H1 (cell line): ENCODE measurements around the gene MLPH. TPM values are rescaled to one million over a fixed set of nuclear protein-coding genes. Genes with fewer than 3 reads are reported as not detected.

Experiments
- CTCF ChIA-PET: fragments of 300-600 bp; sonication (Branson Sonifier 250); formaldehyde crosslinking; loops from one replicate; lab custom pipeline; 2021; ENCODE audit not compliant: partially characterized antibody; lab: Charles Lee
- POLR2A ChIA-PET: fragments of 300-600 bp; sonication (Branson Sonifier 250); formaldehyde crosslinking; loops from one replicate; lab custom pipeline; 2021; ENCODE audit warnings: inconsistent platforms; ENCODE audit not compliant: partially characterized antibody; lab: Charles Lee
- DNase-seq, 2 experiments: peaks; one replicate each; pipeline versions ENCODE4 v3.0.0 to v3.0.0-alpha.2; 2010 to 2022; ENCODE audit warnings: low spot score in 2 of 2, low read depth in 1 of 2, mixed read lengths in 1 of 2
- FAIRE-seq: peaks from 2 replicates; lab custom pipeline; 2011; peaks lifted over from hg19 to GRCh38; lab: Jason Lieb, UNC
- H2AFZ ChIP-seq: 2 replicates; pipeline ENCODE4 v1.8.1; 2012; ENCODE audit warnings: low read length, inconsistent platforms
- H2AK5ac ChIP-seq: 2 replicates; pipeline ENCODE4 v1.6.1; 2013; ENCODE audit warnings: low read depth, low read length
- H2BK120ac ChIP-seq: replicated peaks from 2 replicates; pipeline ENCODE3; 2013; ENCODE audit warnings: low read depth, low read length, inconsistent platforms
- H2BK12ac ChIP-seq: 2 replicates; pipeline ENCODE4 v1.6.1; 2013; ENCODE audit warnings: low read depth, low read length
- H2BK15ac ChIP-seq: 2 replicates; pipeline ENCODE4 v1.6.1; 2013; ENCODE audit warnings: low read length
- H2BK20ac ChIP-seq: 2 replicates; pipeline ENCODE4 v1.6.1; 2013; ENCODE audit warnings: low read length
- H2BK5ac ChIP-seq: 2 replicates; pipeline ENCODE4 v1.6.1; 2013; ENCODE audit warnings: low read depth, low read length
- H3K14ac ChIP-seq: 2 replicates; pipeline ENCODE4 v1.6.1; 2013; ENCODE audit warnings: inconsistent platforms; ENCODE audit not compliant: insufficient read length
- H3K18ac ChIP-seq: 2 replicates; pipeline ENCODE4 v1.6.1; 2013; ENCODE audit warnings: low read length; ENCODE audit errors: extremely low read depth
- H3K23ac ChIP-seq: 2 replicates; pipeline ENCODE4 v1.6.1; 2013; ENCODE audit warnings: inconsistent platforms; ENCODE audit not compliant: insufficient read length
- H3K23me2 ChIP-seq: 2 replicates; pipeline ENCODE4 v1.6.1; 2013; ENCODE audit warnings: low read depth, low read length
- H3K27ac ChIP-seq: 2 replicates; pipeline ENCODE4 v1.6.1; 2011; ENCODE audit warnings: low read depth, low read length, inconsistent platforms
- H3K27me3 ChIP-seq, 4 experiments: replicated peaks in 1 of 4; 1 replicate in 1 of 4; 2 replicates in 3 of 4; pipeline versions ENCODE4 v1.6.1 to v1.8.1; 2011 to 2013; ENCODE audit warnings: low read length in 3 of 4, mild to moderate bottlenecking in 3 of 4, inconsistent platforms in 2 of 4, mixed read lengths in 2 of 4, moderate library complexity in 1 of 4; ENCODE audit not compliant: control insufficient read depth in 3 of 4, insufficient read depth in 3 of 4; ENCODE audit errors: extremely low read depth in 1 of 4
- H3K36me3 ChIP-seq, 4 experiments: 2 replicates each; pipeline versions ENCODE4 v1.6.1 to v1.8.1; 2011 to 2013; ENCODE audit warnings: mild to moderate bottlenecking in 4 of 4, low read length in 3 of 4, moderate library complexity in 2 of 4, control low read depth in 1 of 4, inconsistent platforms in 1 of 4; ENCODE audit not compliant: insufficient read depth in 4 of 4, control insufficient read depth in 2 of 4
- H3K4ac ChIP-seq: replicated peaks from 2 replicates; pipeline ENCODE3; 2013; ENCODE audit warnings: low read length, low read depth, mixed read lengths, inconsistent platforms; ENCODE audit not compliant: insufficient read length
- H3K4me1 ChIP-seq, 4 experiments: replicated peaks in 1 of 4; 1 replicate in 1 of 4; 2 replicates in 3 of 4; pipeline versions ENCODE4 v1.6.1 to v1.8.1; 2011 to 2013; ENCODE audit warnings: low read length in 3 of 4, inconsistent platforms in 2 of 4, mixed read lengths in 1 of 4; ENCODE audit not compliant: insufficient read depth in 4 of 4, control insufficient read depth in 3 of 4
- H3K4me2 ChIP-seq, 2 experiments: 2 replicates each; pipeline versions ENCODE4 v1.6.1 to v1.8.1; 2011 to 2013; ENCODE audit warnings: low read depth in 2 of 2, low read length in 2 of 2, control low read depth in 1 of 2, inconsistent platforms in 1 of 2, mild to moderate bottlenecking in 1 of 2; ENCODE audit not compliant: insufficient read depth in 1 of 2
- H3K4me3 ChIP-seq, 4 experiments: fragments of 200-600, 300-600 bp in 1 of 4; sonication (generic), shearing (Covaris generic), sonication (Bioruptor Twin) in 1 of 4; 2 replicates each; pipeline versions ENCODE4 v1.5.1 to v1.8.1; 2011 to 2016; ENCODE audit warnings: low read length in 4 of 4, low read depth in 3 of 4, control low read depth in 2 of 4, inconsistent platforms in 2 of 4, mild to moderate bottlenecking in 2 of 4, mixed read lengths in 1 of 4, moderate library complexity in 1 of 4; ENCODE audit not compliant: insufficient read depth in 2 of 4; ENCODE audit errors: extremely low read depth in 1 of 4
- H3K56ac ChIP-seq: replicated peaks from 2 replicates; pipeline ENCODE3; 2013; ENCODE audit warnings: low read depth, mild to moderate bottlenecking, mixed read lengths, low read length, inconsistent platforms; ENCODE audit not compliant: insufficient read length
- H3K79me1 ChIP-seq: 2 replicates; pipeline ENCODE4 v1.6.1; 2013; ENCODE audit warnings: low read depth, low read length, control low read depth
- H3K79me2 ChIP-seq, 2 experiments: 2 replicates each; pipeline versions ENCODE4 v1.6.1 to v1.8.1; 2012 to 2013; ENCODE audit warnings: low read length in 2 of 2, mild to moderate bottlenecking in 2 of 2, inconsistent platforms in 1 of 2; ENCODE audit not compliant: insufficient read depth in 2 of 2, control insufficient read depth in 1 of 2
- H3K9ac ChIP-seq, 4 experiments: replicated peaks in 1 of 4; 1 replicate in 1 of 4; 2 replicates in 3 of 4; pipeline versions ENCODE4 v1.6.1 to v1.8.1; 2011 to 2013; ENCODE audit warnings: low read depth in 3 of 4, low read length in 3 of 4, control low read depth in 2 of 4, mild to moderate bottlenecking in 2 of 4, moderate library complexity in 2 of 4, inconsistent platforms in 1 of 4; ENCODE audit errors: extremely low read depth in 1 of 4
- H3K9me3 ChIP-seq, 2 experiments: 2 replicates each; pipeline versions ENCODE4 v1.6.1 to v1.8.1; 2012 to 2013; ENCODE audit warnings: mild to moderate bottlenecking in 2 of 2, moderate library complexity in 2 of 2, control low read depth in 1 of 2, inconsistent platforms in 1 of 2, low read depth in 1 of 2, low read length in 1 of 2, mixed read lengths in 1 of 2; ENCODE audit not compliant: insufficient read depth in 2 of 2
- H4K20me1 ChIP-seq, 2 experiments: replicated peaks in 1 of 2; 2 replicates each; pipeline versions ENCODE3 to v1.8.1; 2011 to 2013; ENCODE audit warnings: inconsistent platforms in 2 of 2, low read length in 2 of 2, mild to moderate bottlenecking in 1 of 2; ENCODE audit not compliant: insufficient read depth in 2 of 2, control insufficient read depth in 1 of 2
- H4K5ac ChIP-seq: 2 replicates; pipeline ENCODE4 v1.6.1; 2013; ENCODE audit warnings: low read length, low read depth, mixed read lengths, inconsistent platforms; ENCODE audit not compliant: insufficient read length
- H4K8ac ChIP-seq: 2 replicates; pipeline ENCODE4 v1.8.0; 2013; ENCODE audit warnings: mild to moderate bottlenecking, moderate library complexity, low read length, inconsistent platforms; ENCODE audit not compliant: insufficient read depth; ENCODE audit errors: extremely low read depth
- H4K91ac ChIP-seq: replicated peaks from 2 replicates; pipeline ENCODE3; 2013; ENCODE audit warnings: low read length, mixed read lengths, inconsistent platforms; ENCODE audit not compliant: insufficient read length
- ATF2 ChIP-seq: IDR thresholded peaks from 2 replicates; pipeline ENCODE4 v1.6.1; 2012; ENCODE audit warnings: low read length, inconsistent platforms
- BRCA1 ChIP-seq: IDR thresholded peaks from 2 replicates; pipeline ENCODE4 v1.6.1; 2012; ENCODE audit warnings: low read depth, low read length, improper control_type of control experiment
- KDM5A ChIP-seq: fragments of 200-600 bp; IDR thresholded peaks from 2 replicates; pipeline ENCODE4 v1.7.1; 2012; ENCODE audit warnings: mild to moderate bottlenecking, low read length, inconsistent platforms, mixed read lengths
- POU5F1 ChIP-seq: IDR thresholded peaks from 2 replicates; pipeline ENCODE4 v1.6.1; 2011; ENCODE audit warnings: low read depth, mild to moderate bottlenecking, low read length, moderate library complexity
- RBBP5 ChIP-seq: IDR thresholded peaks from 2 replicates; pipeline ENCODE4 v1.7.1; 2012; ENCODE audit warnings: low read depth, mild to moderate bottlenecking, inconsistent platforms, low read length, moderate library complexity, borderline replicate concordance
- WGBS, 2 experiments: shearing (Covaris generic) in 1 of 2; methylation state at CpG; one replicate each; pipeline versions ENCODE4 v1.1.6 to v1.1.7; 2013 to 2015; ENCODE audit warnings: low lambda C conversion rate in 2 of 2, mixed read lengths in 2 of 2, inconsistent platforms in 1 of 2, low coverage in 1 of 2, missing lambda C conversion rate in 1 of 2; ENCODE audit not compliant: insufficient replicate concordance in 2 of 2, insufficient coverage in 1 of 2, insufficient read length in 1 of 2; ENCODE audit errors: extremely low coverage in 1 of 2, missing lambda C conversion rate in 1 of 2; 5-methylcytosine and 5-hydroxymethylcytosine counted together
- polyA plus RNA-seq, 7 experiments: library from polyadenylated mRNA; depleted of rRNA in 3 of 7; stranded (reverse) in 5 of 7; unstranded in 2 of 7; fragments of >200 nt in 5 of 7; fragments of 200-250 nt in 2 of 7; gene quantifications; 1 replicate in 5 of 7; 2 replicates in 1 of 7; 4 replicates in 1 of 7; pipeline versions ENCODE4 v1.2.1 to v1.2.3, GENCODE V29; 2011 to 2013; ENCODE audit warnings: missing spikeins in 2 of 7, mixed read lengths in 2 of 7
- total RNA-seq: library from RNA; stranded (reverse); fragmentation: NEBNext Ultra II Directional; extraction: Animal tissue kit (Norgen Biotek cat#: 25700); gene quantifications from 2 replicates; pipeline ENCODE4 v1.2.1, GENCODE V29; 2021

The MLPH gene
- total and polyA plus RNA-seq, 2 of the 8 experiments (the other 6 are each of a cell fraction or from before 2014, with no cell fraction given) = 12.7 to 17.0 TPM

- Histone ChIP-seq H2BK120ac (no peak overlapping the region), H4K8ac (peak overlapping the region; percentile 12), H3K18ac (no peak overlapping the region), H3K4me1 (peaks cover 0 to 17% (median 9%) of the 10 kb centered on the region in 4 experiments; a peak in 6 of 7 replicates), H2BK20ac (peak overlapping the region; percentile 66), H2BK15ac (no peak overlapping the region)
- TF ChIP-seq POU5F1 = no peak
- TF ChIP-seq KDM5A = no peak
- TF ChIP-seq BRCA1 = no peak
- TF ChIP-seq RBBP5 = no peak
- TF ChIP-seq ATF2 = no peak
- TF ChIP-seq, all 59 proteins: peak for 0
- Histone ChIP-seq H3K27ac (no peak overlapping the region), H4K20me1 (no peaks in the 10 kb centered on the region), H3K14ac (no peak overlapping the region), H3K36me3 (no peaks in the 10 kb centered on the region), H3K9me3 (no peaks in the 10 kb centered on the region), H3K79me1 (no peaks in the 10 kb centered on the region), H2AK5ac (no peak overlapping the region), H3K4me2 (no peak overlapping the region), H4K91ac (peak overlapping the region; percentile 50), H3K4ac (no peak overlapping the region), H4K5ac (no peak overlapping the region), H2AFZ (peak overlapping the region; percentile 74), H3K9ac (no peak overlapping the region), H3K56ac (no peak overlapping the region), H3K27me3 (no peaks in the 10 kb centered on the region; a peak in 1 of 7 replicates), H3K79me2 (no peaks in the 10 kb centered on the region), H3K23me2 (no peaks in the 10 kb centered on the region), H3K4me3 (no peak overlapping the region), H2BK5ac (no peak overlapping the region), H2BK12ac (peak overlapping the region; percentile 33; the same call in 1 of the 2 replicates), H3K23ac (no peak overlapping the region)
- CTCF ChIA-PET = interaction anchor here (0.7 to 11.7 kb wide), 7 partner anchors 14 to 272 kb away, joined by 3 to 102 read pairs (median 5); partner anchors contain the start of gene COL6A3
- 82% methylated on average over 5 of the region's 5 CpGs; no CpG with 5 or more reads in 1 of the 2 experiments for WGBS, 2 experiments
- POLR2A ChIA-PET = no interaction called here
- FAIRE-seq (no peak), DNase-seq (no peak)
Observed at GRCh38 chr2:237437566-237437965, 49.5 kb upstream of the MLPH start.
